ENCODE data around the gene FALEC.

FALEC gene

GRCh38 chr1:150548324-150548631 lies 32.7 kb downstream of the FALEC start:
- no peak for DNase-seq

DNA sequence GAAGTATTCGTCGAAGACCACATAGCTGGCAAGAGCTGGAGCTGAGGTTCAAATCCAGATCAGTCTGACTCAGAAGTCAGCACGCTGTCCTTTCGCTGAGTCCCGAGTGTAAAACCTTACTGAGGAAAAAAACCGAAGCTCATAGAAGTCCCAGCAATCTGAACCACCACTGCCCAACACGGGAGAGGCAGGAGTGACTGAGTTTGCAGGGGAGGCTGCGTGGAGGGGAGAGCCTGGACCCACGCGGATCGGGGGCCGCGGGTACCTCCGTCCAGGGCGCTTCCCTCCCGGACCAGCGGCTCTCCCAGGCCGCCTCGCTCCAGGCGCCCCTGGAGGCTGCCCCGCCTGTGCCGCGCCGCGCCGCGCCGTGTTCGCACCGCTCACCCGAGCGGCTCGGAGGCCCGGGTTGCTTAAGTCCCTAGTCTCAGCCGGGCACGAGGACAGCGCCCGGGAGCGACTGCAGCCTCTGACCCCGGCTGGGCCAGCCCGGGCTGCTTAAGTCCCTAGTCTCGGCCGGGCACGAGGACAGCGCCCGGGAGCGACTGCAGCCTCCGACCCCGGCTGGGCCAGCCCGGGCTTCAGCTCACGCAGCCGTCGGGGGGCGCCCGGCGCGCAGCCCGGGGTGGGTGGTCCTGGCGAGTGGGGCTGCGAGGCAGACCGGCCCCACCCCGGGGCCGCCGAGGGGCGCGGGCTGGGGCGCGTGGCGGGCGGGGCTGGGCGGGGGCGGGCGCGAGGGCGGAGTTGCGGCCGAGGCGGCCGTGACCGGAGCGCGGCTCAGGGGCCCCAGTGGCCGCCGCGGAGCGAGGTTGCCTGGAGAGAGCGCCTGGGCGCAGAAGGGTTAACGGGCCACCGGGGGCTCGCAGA lies 33.3 kb downstream of the FALEC start, which contains the start of gene ADAMTSL4:
Gene ADAMTSL4 (plus strand): TSS at position 777 of the 864 bp plus-strand sequence. CDS start 2,881 bp downstream, outside the sequence.
- DNase-seq, result peak; percentile 65

- DNase-seq, result no peak
Observed at GRCh38 chr1:150549496-150550221, 34.1 kb downstream of the FALEC start.

GRCh38 chr1:150550222-150551050 lies 34.9 kb downstream of the FALEC start:
- no peak for DNase-seq

DNA sequence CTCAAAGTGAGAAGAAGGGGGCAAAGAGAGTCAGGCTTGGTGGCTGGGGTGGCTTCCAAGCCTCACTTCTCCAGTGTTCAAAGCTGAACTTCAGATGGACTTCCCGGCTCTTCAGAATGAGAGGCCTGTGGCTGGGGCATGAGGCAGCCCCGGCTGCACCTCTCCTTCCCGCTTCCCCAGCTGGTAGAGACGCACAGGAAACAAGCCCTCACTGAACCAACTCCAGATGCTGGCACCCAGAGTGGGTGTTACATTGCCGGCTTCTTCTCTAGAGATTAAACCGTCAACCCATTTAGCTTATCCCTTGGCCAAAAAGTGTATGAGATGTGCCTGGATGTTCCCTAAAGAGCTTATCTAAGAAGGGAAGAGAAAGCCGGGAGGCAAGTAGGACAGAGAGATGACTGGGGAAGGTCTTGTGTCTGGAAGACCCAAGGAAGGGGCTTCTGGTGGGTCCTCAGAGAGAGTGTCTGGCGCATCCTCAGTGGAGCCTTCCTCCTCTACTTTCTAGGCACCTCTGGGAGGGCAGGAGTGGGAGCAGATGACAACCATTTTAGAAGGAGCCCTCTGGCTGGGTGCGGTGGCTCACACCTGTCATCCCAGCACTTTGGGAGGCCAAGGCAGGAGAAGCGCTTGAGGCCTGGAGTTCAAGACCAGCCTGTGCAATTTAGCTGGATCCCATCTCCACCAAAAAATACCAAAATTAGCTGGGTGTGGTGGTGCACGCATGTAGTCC lies 35.7 kb downstream of the FALEC start:
- DNase-seq, result no peak

GRCh38 chr1:150551784-150552127 lies 36.2 kb downstream of the FALEC start:
- DNase-seq, result no peak

- peak; percentile 83 for DNase-seq
Observed at GRCh38 chr1:150552128-150552910, 36.8 kb downstream of the FALEC start.

DNA sequence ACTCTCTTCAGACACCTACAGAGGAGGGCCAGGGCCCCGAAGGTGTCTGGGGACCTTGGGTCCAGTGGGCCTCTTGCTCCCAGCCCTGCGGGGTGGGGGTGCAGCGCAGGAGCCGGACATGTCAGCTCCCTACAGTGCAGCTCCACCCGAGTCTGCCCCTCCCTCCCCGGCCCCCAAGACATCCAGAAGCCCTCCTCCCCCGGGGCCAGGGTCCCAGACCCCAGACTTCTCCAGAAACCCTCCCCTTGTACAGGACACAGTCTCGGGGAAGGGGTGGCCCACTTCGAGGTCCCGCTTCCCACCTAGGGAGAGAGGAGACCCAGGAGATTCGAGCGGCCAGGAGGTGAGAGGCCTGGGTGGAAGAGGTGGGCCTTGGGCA lies 37.3 kb downstream of the FALEC start:
- DNase-seq, result no peak

- DNase-seq, result no peak
Observed at GRCh38 chr1:150553392-150554085, 38.0 kb downstream of the FALEC start.

- DNase-seq, result no peak
Observed at GRCh38 chr1:150554086-150554452, 38.5 kb downstream of the FALEC start.

DNA sequence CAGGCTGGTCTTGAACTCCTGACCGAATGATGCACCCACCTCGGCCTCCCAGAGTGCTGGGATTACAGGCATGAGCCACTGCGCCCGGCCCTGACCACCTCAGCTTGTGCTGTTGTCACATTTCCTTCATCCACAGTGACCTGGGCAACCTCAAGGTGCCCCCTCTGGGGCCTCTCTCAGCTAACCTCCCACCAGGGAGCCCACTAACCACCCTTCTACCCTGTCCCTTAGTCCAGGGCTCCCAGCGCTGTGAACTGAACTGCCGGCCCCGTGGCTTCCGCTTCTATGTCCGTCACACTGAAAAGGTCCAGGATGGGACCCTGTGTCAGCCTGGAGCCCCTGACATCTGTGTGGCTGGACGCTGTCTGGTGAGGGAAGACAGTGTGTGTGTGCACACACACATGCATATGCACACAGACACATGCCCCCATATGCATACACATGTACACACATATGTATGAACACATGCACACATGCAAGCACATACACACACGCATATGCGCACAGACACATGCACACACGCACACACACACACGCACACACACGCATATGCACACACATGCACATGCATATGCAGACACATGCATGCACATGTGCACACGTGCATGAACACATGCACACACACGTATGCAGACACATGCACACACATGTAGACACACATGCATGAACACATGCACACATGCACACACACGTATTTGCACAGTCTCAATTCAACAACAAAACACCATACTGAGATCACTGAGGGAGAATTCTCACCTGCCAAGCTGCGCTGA lies 39.8 kb downstream of the FALEC start:
- DNase-seq, result no peak

DNA sequence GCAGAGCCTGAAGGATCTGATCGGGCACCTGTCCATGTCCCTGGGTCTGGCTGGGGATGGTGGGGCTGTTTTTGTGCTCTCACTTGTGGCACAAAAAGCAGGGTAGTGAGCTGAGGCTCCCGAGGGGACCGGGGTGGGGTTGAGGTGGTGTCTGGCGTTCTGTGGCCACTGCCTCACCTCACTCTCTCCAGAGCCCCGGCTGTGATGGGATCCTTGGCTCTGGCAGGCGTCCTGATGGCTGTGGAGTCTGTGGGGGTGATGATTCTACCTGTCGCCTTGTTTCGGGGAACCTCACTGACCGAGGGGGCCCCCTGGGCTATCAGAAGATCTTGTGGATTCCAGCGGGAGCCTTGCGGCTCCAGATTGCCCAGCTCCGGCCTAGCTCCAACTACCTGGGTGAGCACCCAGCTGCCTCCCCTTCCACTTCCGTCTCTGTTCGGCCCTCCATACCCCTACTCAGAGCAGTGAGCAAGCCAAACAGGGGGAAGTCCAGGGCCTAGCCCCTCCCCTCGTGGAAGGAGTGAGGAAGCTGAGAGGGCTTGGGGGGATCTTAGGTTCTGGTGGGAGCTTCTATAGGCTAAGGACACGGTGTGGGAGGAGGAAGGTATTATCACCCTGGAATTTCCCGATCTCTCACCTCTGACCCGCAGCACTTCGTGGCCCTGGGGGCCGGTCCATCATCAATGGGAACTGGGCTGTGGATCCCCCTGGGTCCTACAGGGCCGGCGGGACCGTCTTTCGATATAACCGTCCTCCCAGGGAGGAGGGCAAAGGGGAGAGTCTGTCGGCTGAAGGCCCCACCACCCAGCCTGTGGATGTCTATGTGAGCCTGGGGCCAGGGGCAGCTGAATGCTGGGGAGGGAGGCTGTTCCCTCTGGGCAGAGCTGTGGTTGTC lies 40.7 kb downstream of the FALEC start:
- no peak for DNase-seq

- no peak for DNase-seq
Observed at GRCh38 chr1:150557065-150557600, 41.6 kb downstream of the FALEC start.

GRCh38 chr1:150557813-150558212 lies 42.3 kb downstream of the FALEC start:
- no peak for DNase-seq

DNA sequence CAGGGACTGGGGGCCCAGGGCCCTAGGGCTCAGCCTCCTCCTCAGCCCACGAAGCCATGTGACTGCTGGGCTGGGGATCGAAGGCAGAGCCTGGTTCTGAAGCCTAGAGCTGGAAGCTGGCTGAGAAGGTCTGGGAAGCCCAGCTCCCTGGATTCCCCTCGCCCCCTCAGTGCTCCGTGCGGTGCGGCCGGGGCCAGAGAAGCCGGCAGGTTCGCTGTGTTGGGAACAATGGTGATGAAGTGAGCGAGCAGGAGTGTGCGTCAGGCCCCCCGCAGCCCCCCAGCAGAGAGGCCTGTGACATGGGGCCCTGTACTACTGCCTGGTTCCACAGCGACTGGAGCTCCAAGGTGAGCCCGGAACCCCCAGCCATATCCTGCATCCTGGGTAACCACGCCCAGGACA lies 42.8 kb downstream of the FALEC start:
- no peak for DNase-seq

- no peak for DNase-seq
Observed at GRCh38 chr1:150558761-150559655, 43.5 kb downstream of the FALEC start.

GRCh38 chr1:150559656-150560010 lies 44.1 kb downstream of the FALEC start:
- no peak for DNase-seq

DNA sequence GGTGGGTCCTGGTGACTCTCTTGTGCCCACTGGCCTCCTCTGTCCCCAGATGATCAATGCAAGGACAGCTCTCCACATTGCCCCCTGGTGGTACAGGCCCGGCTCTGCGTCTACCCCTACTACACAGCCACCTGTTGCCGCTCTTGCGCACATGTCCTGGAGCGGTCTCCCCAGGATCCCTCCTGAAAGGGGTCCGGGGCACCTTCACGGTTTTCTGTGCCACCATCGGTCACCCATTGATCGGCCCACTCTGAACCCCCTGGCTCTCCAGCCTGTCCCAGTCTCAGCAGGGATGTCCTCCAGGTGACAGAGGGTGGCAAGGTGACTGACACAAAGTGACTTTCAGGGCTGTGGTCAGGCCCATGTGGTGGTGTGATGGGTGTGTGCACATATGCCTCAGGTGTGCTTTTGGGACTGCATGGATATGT lies 44.5 kb downstream of the FALEC start:
- peak; percentile 60 for DNase-seq

Data from fibroblast of skin of right quadriceps (primary cell).